ENCODE results near the gene NSUN7. TPM values are rescaled to one million over a fixed set of nuclear protein-coding genes. Genes with fewer than 3 reads are reported as not detected.
A peak's percentile ranks its signal among the peaks of the same experiment; 100 is the strongest.

NSUN7 gene
- total RNA-seq, 1 donor from 2014 or later, result 0.48 TPM

GRCh38 chr4:40736910-40737309 lies 12.8 kb upstream of the NSUN7 start:
- DNase-seq (ENCODE audit: low spot score), result peak; percentile 44

DNA sequence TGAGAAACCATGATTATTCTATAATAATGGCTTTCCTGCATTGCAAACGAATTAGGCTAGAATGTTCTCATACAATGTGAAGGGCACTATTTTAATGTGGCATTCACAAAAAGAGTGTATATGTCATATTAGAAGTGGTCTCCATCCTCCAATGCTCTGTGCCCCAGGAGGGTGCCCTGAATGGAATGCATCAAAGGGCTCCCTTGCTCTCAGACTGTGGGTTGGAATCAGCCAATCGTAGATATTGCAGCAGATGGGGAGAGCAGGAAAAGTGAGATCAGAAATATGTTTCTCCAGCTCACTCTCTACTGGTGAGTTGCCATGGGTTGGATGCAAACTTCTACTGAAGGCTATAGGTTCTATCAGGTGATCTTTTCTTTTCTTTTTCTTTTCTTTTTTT lies 11.9 kb upstream of the NSUN7 start:
- no peak for DNase-seq (ENCODE audit: low spot score)

GRCh38 chr4:40739347-40739746 lies 10.4 kb upstream of the NSUN7 start:
- DNase-seq (ENCODE audit: low spot score), result no peak

DNA sequence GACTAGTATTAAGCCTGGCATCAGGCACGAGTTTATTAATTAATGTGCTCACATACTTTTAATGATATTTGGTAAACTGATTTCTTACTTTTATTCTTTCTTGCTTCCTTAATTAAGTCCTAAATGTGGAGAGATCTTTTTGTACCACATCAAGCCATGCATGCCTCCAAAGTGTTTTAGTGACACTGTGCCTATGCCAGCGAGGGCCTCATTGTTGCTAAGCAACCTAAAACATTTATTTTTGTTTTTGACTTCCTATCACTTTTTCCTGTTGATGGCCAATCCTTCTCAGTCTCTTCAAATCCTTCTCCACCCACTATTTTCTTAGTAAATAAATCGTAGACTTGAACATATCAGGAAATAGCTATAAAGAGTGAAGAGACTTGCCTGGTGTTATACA lies 5.5 kb upstream of the NSUN7 start:
- DNase-seq (ENCODE audit: low spot score), result no peak

DNA sequence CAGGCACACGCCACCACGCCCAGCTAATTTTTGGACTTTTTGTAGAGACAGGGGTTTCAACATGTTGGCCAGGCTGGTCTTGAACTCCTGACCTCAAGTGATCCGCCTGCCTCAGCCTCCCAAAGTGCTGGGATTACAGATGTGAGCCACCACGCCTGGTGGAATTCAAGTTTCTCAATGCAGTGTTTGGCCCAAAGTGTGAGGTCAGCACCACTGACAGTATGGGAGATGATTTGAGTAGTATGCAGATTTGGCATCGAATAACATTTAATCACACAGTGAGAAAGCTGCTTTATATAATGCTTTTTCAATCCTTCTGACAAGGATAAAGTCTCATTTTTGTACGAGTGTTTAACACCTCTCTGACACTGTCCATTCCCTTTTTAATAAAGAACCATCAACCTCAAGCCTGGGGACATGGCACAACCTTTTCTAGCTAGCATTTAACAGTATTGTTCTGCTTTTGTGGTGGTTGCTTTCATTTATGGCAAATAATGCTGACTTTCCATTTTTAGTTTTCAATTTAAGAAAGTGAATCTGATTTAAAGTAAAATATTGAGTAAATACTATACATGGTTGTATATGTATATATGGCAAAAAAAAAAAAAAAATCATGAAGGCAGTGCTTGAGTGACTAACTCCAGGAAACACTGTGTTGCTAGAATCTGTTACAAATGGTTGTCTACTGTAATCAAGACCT lies 4.3 kb upstream of the NSUN7 start:
- no peak for DNase-seq (ENCODE audit: low spot score)

GRCh38 chr4:40747207-40747835 lies 2.4 kb upstream of the NSUN7 start:
- no peak for DNase-seq (ENCODE audit: low spot score)

DNA sequence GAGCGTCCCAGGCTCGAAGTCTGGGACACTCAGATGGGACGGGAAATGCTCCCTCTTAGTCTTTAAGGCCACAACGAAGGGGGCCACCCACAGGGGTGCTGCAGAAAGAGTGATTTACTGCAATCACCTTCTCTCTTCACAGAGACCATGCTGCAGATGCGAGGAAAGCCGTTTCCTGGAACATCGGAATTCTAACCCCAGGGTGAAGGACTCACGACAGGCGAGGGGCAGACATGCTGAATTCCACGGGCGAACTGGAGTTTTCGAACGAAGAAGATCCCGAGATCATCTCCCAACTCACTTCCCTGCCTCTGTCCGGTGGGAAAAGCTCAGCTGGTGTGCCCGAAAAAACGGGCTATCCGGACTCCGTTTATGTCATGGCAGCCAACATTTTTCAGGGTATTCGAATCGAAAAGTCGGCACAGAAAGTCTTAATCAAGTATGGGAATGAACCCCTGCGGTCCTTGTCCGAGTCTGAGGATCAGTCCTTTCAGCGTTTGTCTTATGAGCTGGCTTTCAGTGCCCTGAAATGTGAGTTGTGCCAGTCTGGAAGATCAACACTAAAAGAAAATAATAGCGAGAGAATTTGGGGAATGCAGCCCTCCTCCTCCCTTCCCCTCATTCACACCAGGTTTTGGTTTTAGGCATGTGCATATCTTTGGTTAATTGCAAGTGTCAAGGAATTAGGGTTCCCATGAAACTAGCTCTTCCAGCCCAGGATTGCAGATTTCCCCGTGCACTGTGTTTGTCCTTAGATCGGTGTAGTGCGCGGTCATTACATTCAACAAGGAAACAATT lies 905 bp downstream of the NSUN7 start:
- peak; percentile 39 for DNase-seq (ENCODE audit: low spot score)

GRCh38 chr4:40755616-40756015 lies 5.9 kb downstream of the NSUN7 start:
- no peak for DNase-seq (ENCODE audit: low spot score)

DNA sequence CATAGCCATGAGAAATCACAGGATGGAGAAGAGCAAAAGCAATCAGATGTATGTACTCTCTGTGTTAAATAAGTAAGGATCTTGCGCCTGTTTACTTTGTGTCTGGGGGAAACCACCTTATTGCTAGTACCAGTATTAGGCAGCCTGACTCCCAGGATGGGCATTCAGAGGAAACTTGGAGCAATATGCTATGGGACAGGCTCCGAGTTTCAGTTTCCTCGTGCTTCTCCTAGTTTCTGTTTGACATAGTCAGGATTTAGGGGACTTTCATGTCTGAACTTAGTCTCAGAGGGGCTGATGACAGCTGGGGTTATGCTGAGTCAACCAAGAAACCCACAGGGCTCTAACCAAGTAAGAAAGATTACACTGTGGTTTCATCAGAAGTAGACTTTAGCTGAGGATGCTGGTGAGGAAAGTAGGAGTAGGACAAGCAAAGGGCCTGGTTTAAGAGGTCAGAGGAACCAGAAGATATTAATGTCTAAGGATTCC lies 13.5 kb downstream of the NSUN7 start:
- no peak for DNase-seq (ENCODE audit: low spot score)

- DNase-seq (ENCODE audit: low spot score), result no peak
Measured at GRCh38 chr4:40769266-40769665, 19.5 kb downstream of the NSUN7 start.

GRCh38 chr4:40778090-40778489 lies 28.3 kb downstream of the NSUN7 start:
- no peak for DNase-seq (ENCODE audit: low spot score)

- DNase-seq (ENCODE audit: low spot score), result no peak
Measured at GRCh38 chr4:40782876-40783275, 33.1 kb downstream of the NSUN7 start.

- DNase-seq (ENCODE audit: low spot score), result no peak
Measured at GRCh38 chr4:40785727-40786126, 36.0 kb downstream of the NSUN7 start.

DNA sequence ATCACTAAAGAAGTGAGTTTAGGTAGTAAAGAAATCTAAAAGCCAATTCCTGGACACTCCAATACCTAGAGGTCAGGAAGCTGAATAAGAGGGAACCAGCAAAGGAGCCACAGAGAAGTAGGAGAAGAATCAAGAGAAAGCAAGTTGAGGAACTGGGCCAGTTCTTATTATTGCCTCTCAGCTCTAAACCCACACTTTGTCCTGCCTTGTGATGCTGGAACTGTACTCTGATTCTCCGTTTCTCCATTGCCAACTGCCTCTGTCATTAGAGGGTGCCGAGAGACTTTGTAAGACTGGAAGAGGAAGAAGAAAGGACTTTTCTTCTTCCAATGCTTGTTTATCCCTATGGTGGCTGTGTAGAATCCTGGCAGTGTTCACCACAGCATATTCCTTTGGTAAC lies 38.6 kb downstream of the NSUN7 start:
- DNase-seq (ENCODE audit: low spot score), result no peak

DNA sequence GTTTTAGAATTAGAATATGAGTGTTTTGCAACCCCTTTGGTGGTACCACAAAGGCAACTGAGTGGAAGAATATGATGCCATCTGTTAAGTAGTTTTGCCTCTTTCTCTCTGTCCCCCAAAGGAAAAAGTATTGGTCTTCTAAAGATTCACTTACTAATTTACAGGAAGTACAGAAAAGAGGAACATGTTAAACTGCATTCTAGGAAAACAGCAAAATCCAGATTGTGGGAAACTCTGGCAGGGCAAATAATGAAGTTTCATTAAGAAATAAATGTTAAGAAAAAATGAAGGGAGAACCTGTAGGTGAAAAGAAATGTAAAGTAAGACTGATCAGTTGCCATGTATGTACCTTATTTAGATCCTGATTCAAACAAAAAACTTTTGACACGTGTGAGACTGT lies 39.3 kb downstream of the NSUN7 start:
- no peak for DNase-seq (ENCODE audit: low spot score)

- DNase-seq (ENCODE audit: low spot score), result no peak
Measured at GRCh38 chr4:40789771-40790170, 40.0 kb downstream of the NSUN7 start.

DNA sequence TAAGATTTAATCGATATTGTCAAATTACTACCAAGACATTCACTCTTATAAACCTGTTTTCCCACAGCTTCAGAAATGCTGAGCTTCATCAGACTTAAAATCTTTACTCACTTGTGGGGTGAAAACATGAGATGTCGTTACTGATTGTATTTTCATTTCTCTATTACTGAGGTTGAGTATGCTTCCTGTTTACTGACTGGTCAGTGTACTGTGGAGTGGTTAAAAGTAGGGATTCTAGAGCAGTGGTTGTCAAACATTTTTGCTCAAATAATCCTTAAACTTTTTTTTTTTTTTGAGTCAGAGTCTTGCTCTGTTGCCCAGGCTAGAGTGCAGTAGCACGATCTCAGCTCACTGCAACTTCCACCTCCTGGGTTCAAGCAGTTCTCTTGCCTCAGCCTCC lies 50.3 kb downstream of the NSUN7 start:
- no peak for DNase-seq (ENCODE audit: low spot score)

- no peak for DNase-seq (ENCODE audit: low spot score)
Measured at GRCh38 chr4:40804598-40804997, 54.8 kb downstream of the NSUN7 start.

GRCh38 chr4:40808926-40809457 lies 59.2 kb downstream of the NSUN7 start:
- DNase-seq (ENCODE audit: low spot score), result no peak

DNA sequence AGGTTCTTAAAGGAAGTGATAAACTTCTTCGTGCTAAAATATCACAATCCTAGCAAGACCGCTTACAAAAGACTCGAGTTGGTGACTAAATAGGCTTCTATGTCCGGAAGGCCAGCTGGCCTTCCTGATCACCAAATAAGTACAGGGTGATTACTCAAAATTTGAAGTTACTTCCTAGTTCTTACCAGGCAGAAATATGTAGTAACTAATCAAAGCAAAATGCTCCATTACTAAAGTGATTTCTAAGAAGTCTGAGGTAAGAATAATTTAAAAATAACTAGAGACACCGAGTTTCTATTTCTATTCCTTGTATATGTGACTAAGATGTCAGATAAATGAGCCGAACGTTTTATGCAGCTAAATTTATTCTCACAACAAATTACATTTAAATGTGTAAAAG lies 62.2 kb downstream of the NSUN7 start:
- no peak for DNase-seq (ENCODE audit: low spot score)

DNA sequence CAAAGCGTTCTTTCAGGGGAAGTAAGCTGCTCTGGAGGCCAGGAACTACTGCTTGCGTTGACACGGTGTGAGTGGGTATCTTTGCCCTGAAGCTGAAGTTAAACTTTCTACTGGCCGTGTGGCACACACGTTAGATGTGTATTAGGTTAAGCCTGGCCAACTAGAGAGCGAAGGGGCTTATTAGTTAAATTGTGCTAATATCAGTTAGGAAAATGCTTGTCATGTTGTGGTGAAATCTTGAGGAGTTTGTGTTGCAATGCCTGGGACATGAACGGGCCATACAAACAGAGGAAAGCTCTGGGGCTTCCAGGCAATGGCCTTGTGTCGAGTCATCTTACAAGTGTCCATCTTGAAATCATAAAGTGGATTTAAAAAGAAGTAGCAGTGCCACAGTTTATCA lies 62.6 kb downstream of the NSUN7 start:
- DNase-seq (ENCODE audit: low spot score), result no peak

- no peak for DNase-seq (ENCODE audit: low spot score)
Measured at GRCh38 chr4:40812856-40813255, 63.1 kb downstream of the NSUN7 start.

Measured in umbilical cord (tissue), 2 donors.